HEK293T (cell line): ENCODE measurements around the gene KLHL20.
"Not testable (repeated sequence)": the region's sequence is repeated elsewhere in the genome, so short reads cannot be mapped to it uniquely, and the experiment has no call there.

Experiments
- CTCF ChIA-PET: fragments of 350-600 bp; formaldehyde crosslinking; extraction: SDS; loops from one replicate; lab custom pipeline; 2021; ENCODE audit warnings: antibody characterized with exemption, inconsistent platforms; lab: Yijun Ruan, JAX
- POLR2A ChIA-PET: fragments of 350-600 bp; formaldehyde crosslinking; extraction: SDS; loops from one replicate; lab custom pipeline; 2020; ENCODE audit warnings: antibody characterized with exemption, inconsistent platforms; lab: Yijun Ruan, JAX
- DNase-seq: peaks from one replicate; pipeline ENCODE4 v3.0.0; 2012; ENCODE audit warnings: mixed read lengths; ENCODE audit errors: extremely low spot score
- ARNT ChIP-seq: fragments of 450-650 bp; IDR thresholded peaks from 2 replicates; pipeline ENCODE4 v1.6.1; 2017; ENCODE audit warnings: mild to moderate bottlenecking
- BHLHE40 ChIP-seq: fragments of 450-650 bp; IDR thresholded peaks from 2 replicates; pipeline ENCODE4 v1.6.1; 2016; ENCODE audit warnings: mild to moderate bottlenecking, moderate library complexity, borderline replicate concordance
- CTBP1 ChIP-seq: fragments of 450-650 bp; IDR thresholded peaks from 2 replicates; pipeline ENCODE4 v1.6.1; 2016; ENCODE audit warnings: borderline replicate concordance
- ELF4 ChIP-seq: fragments of 450-650 bp; IDR thresholded peaks from 2 replicates; pipeline ENCODE4 v1.6.1; 2017; ENCODE audit warnings: antibody characterized with exemption
- FOXA1 ChIP-seq: fragments of 450-650 bp; IDR thresholded peaks from 2 replicates; pipeline ENCODE4 v1.6.1; 2016; ENCODE audit warnings: mild to moderate bottlenecking
- FOXK2 ChIP-seq: fragments of 450-650 bp; IDR thresholded peaks from 2 replicates; pipeline ENCODE4 v1.6.1; 2016; ENCODE audit warnings: mild to moderate bottlenecking
- FOXM1 ChIP-seq: fragments of 450-650 bp; IDR thresholded peaks from 2 replicates; pipeline ENCODE4 v1.6.1; 2017; ENCODE audit warnings: mild to moderate bottlenecking, borderline replicate concordance
- HDGF ChIP-seq: fragments of 450-650 bp; IDR thresholded peaks from 2 replicates; pipeline ENCODE4 v1.6.1; 2017; ENCODE audit warnings: antibody characterized with exemption, borderline replicate concordance
- L3MBTL2 ChIP-seq: fragments of 450-650 bp; conservative IDR thresholded peaks from 2 replicates; pipeline ENCODE4 v1.6.1; 2016; ENCODE audit warnings: mild to moderate bottlenecking
- LEF1 ChIP-seq: fragments of 450-650 bp; IDR thresholded peaks from 2 replicates; pipeline ENCODE4 v1.6.1; 2017; ENCODE audit warnings: mild to moderate bottlenecking, borderline replicate concordance
- NFRKB ChIP-seq: fragments of 450-650 bp; IDR thresholded peaks from 2 replicates; pipeline ENCODE4 v1.6.1; 2016; ENCODE audit warnings: mild to moderate bottlenecking, moderate library complexity
- PKNOX1 ChIP-seq: fragments of 450-650 bp; IDR thresholded peaks from 2 replicates; pipeline ENCODE4 v1.6.1; 2016
- SP1 ChIP-seq: fragments of 450-650 bp; IDR thresholded peaks from 2 replicates; pipeline ENCODE4 v1.6.1; 2017
- SUZ12 ChIP-seq: fragments of 450-650 bp; IDR thresholded peaks from 2 replicates; pipeline ENCODE4 v1.6.1; 2016; ENCODE audit warnings: mild to moderate bottlenecking
- TARDBP ChIP-seq: fragments of 450-650 bp; IDR thresholded peaks from 2 replicates; pipeline ENCODE4 v1.6.1; 2016
- ZNF384 ChIP-seq: fragments of 450-650 bp; IDR thresholded peaks from 2 replicates; pipeline ENCODE4 v1.6.1; 2016

Gene KLHL20

GRCh38 chr1:173714759-173715537, at the start of gene KLHL20:
Gene KLHL20 (plus strand): TSS chr1:173714981. CDS start chr1:173716044, 1,063 bp downstream.
- TF ChIP-seq FOXK2, result peak; percentile 80; the same call in 1 of the 2 replicates
- no peak for TF ChIP-seq HDGF
- TF ChIP-seq SUZ12, result no peak
- no peak; the same call in 1 of the 2 replicates for TF ChIP-seq L3MBTL2
- TF ChIP-seq LEF1, result no peak
- peak; percentile 53 for TF ChIP-seq PKNOX1
- TF ChIP-seq NFRKB, result peak; percentile 83
- 0 out of 2 replicates have a peak, but pooled peaks have one; percentile 17 for TF ChIP-seq FOXM1
- no peak for TF ChIP-seq ARNT
- no peak for TF ChIP-seq BHLHE40
- no peak for TF ChIP-seq ZNF384
- no peak for TF ChIP-seq TARDBP
- TF ChIP-seq CTBP1, result peak; percentile 97
- no peak for TF ChIP-seq SP1
- TF ChIP-seq FOXA1, result no peak
- TF ChIP-seq ELF4, result peak; percentile 82
- ChIA-PET POLR2A (interaction anchor here (0.6 to 1.4 kb wide), 12 partner anchors 8 to 289 kb away, joined by 3 to 9 read pairs (median 4); partner anchors contain the start of genes CENPL, DARS2, PRDX6 and ZBTB37), CTCF (interaction anchor here (0.6 to 1.2 kb wide), 2 partner anchors 285 to 1357 kb away, joined by 3 read pairs; no protein-coding TSS in a partner anchor)
- peak; percentile 92 for DNase-seq

GRCh38 chr1:173666646-173667045, 48.1 kb upstream of the KLHL20 start:
- POLR2A ChIA-PET, result no interaction called here
- DNase-seq, result no peak
- CTCF ChIA-PET, result no interaction called here
- TF ChIP-seq SUZ12, result no peak
- TF ChIP-seq BHLHE40, result no peak
- TF ChIP-seq ELF4, result no peak
- TF ChIP-seq FOXK2, result no peak

- ChIA-PET POLR2A (no interaction called here), CTCF (no interaction called here)
- TF ChIP-seq HDGF (no peak), FOXA1 (no peak), FOXM1 (no peak), ARNT (no peak), FOXK2 (no peak), L3MBTL2 (no peak), ELF4 (no peak), CTBP1 (no peak), LEF1 (no peak), BHLHE40 (no peak), SUZ12 (no peak), TARDBP (no peak), ZNF384 (no peak), NFRKB (no peak), SP1 (no peak), PKNOX1 (no peak)
- no peak for DNase-seq
These were observed 45.3 kb upstream of the KLHL20 start, which contains the start of gene ANKRD45 for GRCh38 chr1:173669491-173669941. Gene ANKRD45 (minus strand): TSS chr1:173669851. CDS start chr1:173659418, 10,433 bp downstream.

- DNase-seq, POLR2A ChIA-PET: not testable (repeated sequence)
- CTCF ChIA-PET, result interaction anchor here (0.7 kb wide), 1 partner anchor 9 kb away, joined by 5 read pairs; no protein-coding TSS in a partner anchor
These were observed 40.3 kb upstream of the KLHL20 start for GRCh38 chr1:173674496-173674895.

- CTCF ChIA-PET, DNase-seq, POLR2A ChIA-PET: not testable (repeated sequence)
These were observed 34.6 kb upstream of the KLHL20 start for GRCh38 chr1:173680152-173680551.

- TF ChIP-seq ZNF384 (no peak), FOXM1 (no peak), BHLHE40 (no peak)
- ChIA-PET POLR2A (interaction anchor here (0.9 kb wide), 1 partner anchor 32 kb away, joined by 3 read pairs; the partner anchor contains the start of gene KLHL20), CTCF (no interaction called here)
- no peak for DNase-seq
These were observed 32.6 kb upstream of the KLHL20 start for GRCh38 chr1:173682184-173682583.

GRCh38 chr1:173683838-173684237, 30.9 kb upstream of the KLHL20 start:
- CTCF ChIA-PET, result interaction anchor here (0.6 kb wide), 1 partner anchor 19 kb away, joined by 3 read pairs; no protein-coding TSS in a partner anchor
- not testable (repeated sequence) for DNase-seq
- POLR2A ChIA-PET, result interaction anchor here (2.1 kb wide), 1 partner anchor 31 kb away, joined by 5 read pairs; the partner anchor contains the start of gene KLHL20

GRCh38 chr1:173685121-173685520, 29.7 kb upstream of the KLHL20 start:
- CTCF ChIA-PET, result interaction anchor here (1.1 kb wide), 1 partner anchor 10 kb away, joined by 3 read pairs; no protein-coding TSS in a partner anchor

More at GRCh38 chr1:173685121-173685520, 29.7 kb upstream of the KLHL20 start:
- POLR2A ChIA-PET, result interaction anchor here (2.1 kb wide), 1 partner anchor 30 kb away, joined by 5 read pairs; the partner anchor contains the start of gene KLHL20
- not testable (repeated sequence) for DNase-seq
